HEK293T (cell line): Measurements from ENCODE around the gene CCDC102A.

ENCODE experiments used
- CTCF ChIA-PET: fragments of 350-600 bp; formaldehyde crosslinking; extraction: SDS; loops from one replicate; lab custom pipeline; 2021; ENCODE audit warnings: antibody characterized with exemption, inconsistent platforms; lab: Yijun Ruan, JAX
- POLR2A ChIA-PET: fragments of 350-600 bp; formaldehyde crosslinking; extraction: SDS; loops from one replicate; lab custom pipeline; 2020; ENCODE audit warnings: antibody characterized with exemption, inconsistent platforms; lab: Yijun Ruan, JAX
- DNase-seq: peaks from one replicate; pipeline ENCODE4 v3.0.0; 2012; ENCODE audit warnings: mixed read lengths; ENCODE audit errors: extremely low spot score
- ARNT ChIP-seq: fragments of 450-650 bp; IDR thresholded peaks from 2 replicates; pipeline ENCODE4 v1.6.1; 2017; ENCODE audit warnings: mild to moderate bottlenecking
- BHLHE40 ChIP-seq: fragments of 450-650 bp; IDR thresholded peaks from 2 replicates; pipeline ENCODE4 v1.6.1; 2016; ENCODE audit warnings: mild to moderate bottlenecking, moderate library complexity, borderline replicate concordance
- CTBP1 ChIP-seq: fragments of 450-650 bp; IDR thresholded peaks from 2 replicates; pipeline ENCODE4 v1.6.1; 2016; ENCODE audit warnings: borderline replicate concordance
- ELF4 ChIP-seq: fragments of 450-650 bp; IDR thresholded peaks from 2 replicates; pipeline ENCODE4 v1.6.1; 2017; ENCODE audit warnings: antibody characterized with exemption
- FOXA1 ChIP-seq: fragments of 450-650 bp; IDR thresholded peaks from 2 replicates; pipeline ENCODE4 v1.6.1; 2016; ENCODE audit warnings: mild to moderate bottlenecking
- FOXK2 ChIP-seq: fragments of 450-650 bp; IDR thresholded peaks from 2 replicates; pipeline ENCODE4 v1.6.1; 2016; ENCODE audit warnings: mild to moderate bottlenecking
- FOXM1 ChIP-seq: fragments of 450-650 bp; IDR thresholded peaks from 2 replicates; pipeline ENCODE4 v1.6.1; 2017; ENCODE audit warnings: mild to moderate bottlenecking, borderline replicate concordance
- HDGF ChIP-seq: fragments of 450-650 bp; IDR thresholded peaks from 2 replicates; pipeline ENCODE4 v1.6.1; 2017; ENCODE audit warnings: antibody characterized with exemption, borderline replicate concordance
- L3MBTL2 ChIP-seq: fragments of 450-650 bp; conservative IDR thresholded peaks from 2 replicates; pipeline ENCODE4 v1.6.1; 2016; ENCODE audit warnings: mild to moderate bottlenecking
- LEF1 ChIP-seq: fragments of 450-650 bp; IDR thresholded peaks from 2 replicates; pipeline ENCODE4 v1.6.1; 2017; ENCODE audit warnings: mild to moderate bottlenecking, borderline replicate concordance
- NFRKB ChIP-seq: fragments of 450-650 bp; IDR thresholded peaks from 2 replicates; pipeline ENCODE4 v1.6.1; 2016; ENCODE audit warnings: mild to moderate bottlenecking, moderate library complexity
- PKNOX1 ChIP-seq: fragments of 450-650 bp; IDR thresholded peaks from 2 replicates; pipeline ENCODE4 v1.6.1; 2016
- TARDBP ChIP-seq: fragments of 450-650 bp; IDR thresholded peaks from 2 replicates; pipeline ENCODE4 v1.6.1; 2016
- ZNF384 ChIP-seq: fragments of 450-650 bp; IDR thresholded peaks from 2 replicates; pipeline ENCODE4 v1.6.1; 2016

The CCDC102A gene

GRCh38 chr16:57468346-57468745 lies 68.0 kb downstream of the CCDC102A start:
- no peak for TF ChIP-seq CTBP1
- TF ChIP-seq FOXA1: no peak
- no peak for TF ChIP-seq ZNF384
- POLR2A ChIA-PET: no interaction called here
- no peak for DNase-seq
- CTCF ChIA-PET: no interaction called here

GRCh38 chr16:57464523-57464922 lies 71.8 kb downstream of the CCDC102A start:
- ChIA-PET POLR2A (interaction anchor here (0.6 to 1.3 kb wide), 2 partner anchors 12 to 17 kb away, joined by 3 read pairs; partner anchors contain the start of genes CIAPIN1 and COQ9), CTCF (no interaction called here)
- TF ChIP-seq PKNOX1 (no peak), NFRKB (no peak), ARNT (no peak), LEF1 (no peak), HDGF (no peak), FOXM1 (no peak), ELF4 (no peak), TARDBP (no peak), L3MBTL2 (no peak), CTBP1 (no peak), BHLHE40 (no peak), FOXA1 (no peak), ZNF384 (no peak)
- no peak for DNase-seq

GRCh38 chr16:57462978-57463362 lies 73.4 kb downstream of the CCDC102A start:
- ChIA-PET CTCF (interaction anchor here (0.6 to 2.6 kb wide), 9 partner anchors 11 to 142 kb away, joined by 3 to 10 read pairs (median 4); partner anchors contain the start of genes CIAPIN1 and COQ9), POLR2A (interaction anchor here (1.0 to 3.2 kb wide), 7 partner anchors 9 to 63 kb away, joined by 3 to 27 read pairs (median 5); partner anchors contain the start of genes CIAPIN1 and COQ9)
- TF ChIP-seq FOXA1 (no peak), FOXK2 (no peak)
- no peak for DNase-seq

- ChIA-PET CTCF (interaction anchor here (0.6 to 2.6 kb wide), 9 partner anchors 11 to 142 kb away, joined by 3 to 10 read pairs (median 4); partner anchors contain the start of genes CIAPIN1 and COQ9), POLR2A (interaction anchor here (0.6 to 3.2 kb wide), 10 partner anchors 8 to 274 kb away, joined by 3 to 27 read pairs (median 4); partner anchors contain the start of genes CIAPIN1 and COQ9)
- peak; percentile 93 for DNase-seq
- TF ChIP-seq HDGF (0 out of 2 replicates have a peak, but pooled peaks have one; percentile 18), ELF4 (peak; percentile 94), TARDBP (no peak)
Observed at GRCh38 chr16:57462209-57462977, 74.0 kb downstream of the CCDC102A start, which contains the start of gene POLR2C. Gene POLR2C, plus strand, starts transcription at chr16:57462679. Its CDS starts 46 bp downstream, at chr16:57462725.
